Stimulated activated CD8-positive, alpha-beta memory T cell treated with anti-CD3 and anti-CD28 coated beads, Interleukin-4, amount 100 ng/mL, for 24 hours (primary cell): ENCODE measurements around the gene KLHDC7A.

Experiments used
- DNase-seq: peaks from one replicate; pipeline ENCODE4 v3.0.0-alpha.2; 2020; ENCODE audit warnings: low read depth

KLHDC7A gene

GRCh38 chr1:18508084-18508483 lies 27.4 kb downstream of the KLHDC7A start:
- no peak for DNase-seq

GRCh38 chr1:18511149-18511873 lies 30.6 kb downstream of the KLHDC7A start:
- no peak for DNase-seq

GRCh38 chr1:18511874-18512150 lies 31.1 kb downstream of the KLHDC7A start:
- DNase-seq, result no peak

- no peak for DNase-seq
Measured at GRCh38 chr1:18512883-18513282, 32.2 kb downstream of the KLHDC7A start.

GRCh38 chr1:18513995-18514394 lies 33.3 kb downstream of the KLHDC7A start:
- no peak for DNase-seq

- DNase-seq, result no peak
Measured at GRCh38 chr1:18515120-18515667, 34.5 kb downstream of the KLHDC7A start.

- no peak for DNase-seq
Measured at GRCh38 chr1:18516473-18516872, 35.7 kb downstream of the KLHDC7A start.

- no peak for DNase-seq
Measured at GRCh38 chr1:18526436-18527275, 45.9 kb downstream of the KLHDC7A start.

GRCh38 chr1:18527514-18527913 lies 46.8 kb downstream of the KLHDC7A start:
- DNase-seq, result no peak

GRCh38 chr1:18527921-18528320 lies 47.2 kb downstream of the KLHDC7A start:
- DNase-seq, result no peak

- DNase-seq, result no peak
Measured at GRCh38 chr1:18528616-18529015, 47.9 kb downstream of the KLHDC7A start.

GRCh38 chr1:18529714-18530113 lies 49.0 kb downstream of the KLHDC7A start:
- no peak for DNase-seq

- DNase-seq, result no peak
Measured at GRCh38 chr1:18530587-18531502, 50.1 kb downstream of the KLHDC7A start.

- no peak for DNase-seq
Measured at GRCh38 chr1:18531503-18531845, 50.7 kb downstream of the KLHDC7A start.

- DNase-seq, result no peak
Measured at GRCh38 chr1:18532390-18533170, 51.9 kb downstream of the KLHDC7A start.

GRCh38 chr1:18533259-18533658 lies 52.5 kb downstream of the KLHDC7A start:
- DNase-seq, result no peak

- no peak for DNase-seq
Measured at GRCh38 chr1:18534810-18535205, 54.1 kb downstream of the KLHDC7A start.
